AG08395 (cell line): ENCODE data around the gene HPX.
A peak's percentile ranks its signal among the peaks of the same experiment; 100 is the strongest.

ENCODE experiments used
- DNase-seq: peaks from one replicate; pipeline ENCODE4 v3.0.0; 2012; ENCODE audit warnings: mixed read lengths, low spot score

The HPX gene

GRCh38 chr11:6458352-6459098 lies 17.7 kb upstream of the HPX start:
- no peak for DNase-seq

GRCh38 chr11:6457581-6458320 lies 17.0 kb upstream of the HPX start:
- DNase-seq = no peak

- DNase-seq = no peak
Observed at GRCh38 chr11:6456361-6457073, 15.7 kb upstream of the HPX start.

- DNase-seq = no peak
Observed at GRCh38 chr11:6455070-6455469, 14.3 kb upstream of the HPX start.

- DNase-seq = no peak
Observed at GRCh38 chr11:6453152-6453551, 12.4 kb upstream of the HPX start.

GRCh38 chr11:6452219-6452618 lies 11.4 kb upstream of the HPX start:
- peak; percentile 26 for DNase-seq

GRCh38 chr11:6448574-6448973 lies 7.8 kb upstream of the HPX start:
- DNase-seq = no peak

- peak; percentile 81 for DNase-seq
Observed at GRCh38 chr11:6443269-6444003, 2.6 kb upstream of the HPX start.

GRCh38 chr11:6442441-6442840 lies 1.7 kb upstream of the HPX start:
- no peak for DNase-seq

- DNase-seq = peak; percentile 73
Observed at GRCh38 chr11:6438979-6439571, 1.7 kb downstream of the HPX start.

- no peak for DNase-seq
Observed at GRCh38 chr11:6437993-6438392, 2.8 kb downstream of the HPX start.

GRCh38 chr11:6437423-6437822 lies 3.4 kb downstream of the HPX start:
- no peak for DNase-seq

GRCh38 chr11:6433998-6434660 lies 6.7 kb downstream of the HPX start:
- DNase-seq = no peak

GRCh38 chr11:6431861-6432260 lies 8.9 kb downstream of the HPX start:
- DNase-seq = peak; percentile 93

GRCh38 chr11:6427516-6427915 lies 13.3 kb downstream of the HPX start:
- DNase-seq = no peak

- DNase-seq = no peak
Observed at GRCh38 chr11:6420677-6421076, 20.1 kb downstream of the HPX start.

- DNase-seq = peak; percentile 82
Observed at GRCh38 chr11:6419009-6419631, 21.7 kb downstream of the HPX start, which contains the start of gene APBB1. Gene APBB1 (minus strand): TSS chr11:6419094. CDS start chr11:6411347, 7,747 bp downstream.

- DNase-seq = no peak
Observed at GRCh38 chr11:6418557-6419008, 22.2 kb downstream of the HPX start.

GRCh38 chr11:6417907-6418556 lies 22.8 kb downstream of the HPX start:
- no peak for DNase-seq

GRCh38 chr11:6415797-6416196 lies 25.0 kb downstream of the HPX start:
- no peak for DNase-seq
